Testis (tissue), 3 donors: ENCODE measurements around the gene RDX. TPM values are rescaled to one million over a fixed set of nuclear protein-coding genes. Genes with fewer than 3 reads are reported as not detected.
"Not testable (repeated sequence)": the region's sequence is repeated elsewhere in the genome, so short reads cannot be mapped to it uniquely, and the experiment has no call there.

ENCODE experiments used
- DNase-seq: peaks from one replicate; pipeline ENCODE4 v3.0.0-alpha.2; 2019
- H3K27ac ChIP-seq, 2 donors: fragments of 200-600 bp; sonication (generic); one replicate each; pipeline ENCODE4 v1.5.1; 2019
- H3K27me3 ChIP-seq: fragments of 200-600 bp; sonication (generic); one replicate; pipeline ENCODE4 v1.5.1; 2019
- H3K36me3 ChIP-seq: fragments of 200-600 bp; sonication (generic); one replicate; pipeline ENCODE4 v1.5.1; 2017; ENCODE audit warnings: low read depth; ENCODE audit errors: missing control alignments
- H3K4me1 ChIP-seq: fragments of 200-600 bp; sonication (generic); one replicate; pipeline ENCODE4 v1.5.1; 2019
- H3K4me3 ChIP-seq, 2 donors: fragments of 200-600 bp; sonication (generic); one replicate each; pipeline ENCODE4 v1.5.1; 2017 to 2019
- H3K9me3 ChIP-seq: fragments of 200-600 bp; sonication (generic); one replicate; pipeline ENCODE4 v1.5.1; 2017
- POLR2A ChIP-seq: fragments of 450-650 bp; IDR thresholded peaks from one replicate; pipeline ENCODE4 v1.6.1; 2017; ENCODE audit warnings: antibody characterized with exemption, mild to moderate bottlenecking, moderate library complexity
- WGBS, 2 donors: methylation state at CpG; one replicate each; pipeline ENCODE4 v1.1.5; 2018; 5-methylcytosine and 5-hydroxymethylcytosine counted together
- intact Hi-C: fragments of 100-400 bp; cut with DNase I; formaldehyde crosslinking; loops from one replicate; pipeline ENCODE4 v1.15.1; 2023; ENCODE audit warnings: low total_unique reads
- polyA plus RNA-seq: library from polyadenylated mRNA; stranded (reverse); fragments of 350-450 nt; fragmentation: Illumina TruSeq; extraction: RNeasy Lipid Tissue Mini Kit (QIAGEN cat#74804); gene quantifications from one replicate; pipeline ENCODE4 v1.2.3, GENCODE V29; 2014; ENCODE audit warnings: low read depth, low replicate concordance; ENCODE audit not compliant: insufficient read depth
- total RNA-seq, 2 donors: library from RNA; depleted of rRNA; stranded (reverse); fragments of >200 nt; gene quantifications; one replicate each; pipeline ENCODE4 v1.2.3, GENCODE V29; 2016
- TF ChIP-seq, protein P1 (sequence below), 3 experiments: fragments of 450-650 bp in 2 of 3; fragments of 200-600 bp in 1 of 3; sonication (generic) in 1 of 3; IDR thresholded peaks; one replicate each; pipeline ENCODE4 v1.5.1; 2016 to 2019; ENCODE audit warnings: antibody characterized with exemption in 3 of 3, mild to moderate bottlenecking in 2 of 3, moderate library complexity in 1 of 3

The RDX gene
- total and polyA plus RNA-seq, 3 donors from 2014 or later, result 39.8 to 170 (median 144) TPM

GRCh38 chr11:110217936-110218335 is 78.5 kb downstream of the RDX start:
- H3K4me3 ChIP-seq, result no peak overlapping the region
- no peaks in the 10 kb centered on the region for H3K36me3 ChIP-seq
- 73 to 79% methylated on average over 3 of the region's 3 CpGs for WGBS, 2 donors
- H3K27ac ChIP-seq, result no peak overlapping the region
- no peaks in the 10 kb centered on the region for H3K9me3 ChIP-seq
- H3K27me3 ChIP-seq, result no peaks in the 10 kb centered on the region
- intact Hi-C loops, result no loop called here
- DNase-seq, result no peak
- no peaks in the 10 kb centered on the region for H3K4me1 ChIP-seq
- TF ChIP-seq POLR2A, result no peak
- TF ChIP-seq, protein P1, sequence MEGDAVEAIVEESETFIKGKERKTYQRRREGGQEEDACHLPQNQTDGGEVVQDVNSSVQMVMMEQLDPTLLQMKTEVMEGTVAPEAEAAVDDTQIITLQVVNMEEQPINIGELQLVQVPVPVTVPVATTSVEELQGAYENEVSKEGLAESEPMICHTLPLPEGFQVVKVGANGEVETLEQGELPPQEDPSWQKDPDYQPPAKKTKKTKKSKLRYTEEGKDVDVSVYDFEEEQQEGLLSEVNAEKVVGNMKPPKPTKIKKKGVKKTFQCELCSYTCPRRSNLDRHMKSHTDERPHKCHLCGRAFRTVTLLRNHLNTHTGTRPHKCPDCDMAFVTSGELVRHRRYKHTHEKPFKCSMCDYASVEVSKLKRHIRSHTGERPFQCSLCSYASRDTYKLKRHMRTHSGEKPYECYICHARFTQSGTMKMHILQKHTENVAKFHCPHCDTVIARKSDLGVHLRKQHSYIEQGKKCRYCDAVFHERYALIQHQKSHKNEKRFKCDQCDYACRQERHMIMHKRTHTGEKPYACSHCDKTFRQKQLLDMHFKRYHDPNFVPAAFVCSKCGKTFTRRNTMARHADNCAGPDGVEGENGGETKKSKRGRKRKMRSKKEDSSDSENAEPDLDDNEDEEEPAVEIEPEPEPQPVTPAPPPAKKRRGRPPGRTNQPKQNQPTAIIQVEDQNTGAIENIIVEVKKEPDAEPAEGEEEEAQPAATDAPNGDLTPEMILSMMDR (IDR thresholded peaks at IDR 0.05), result no peak

GRCh38 chr11:110217223-110217877 is 79.1 kb downstream of the RDX start:
- no peak for DNase-seq
- no peak for TF ChIP-seq POLR2A
- TF ChIP-seq, protein P1 (IDR thresholded peaks at IDR 0.05), result no peak
- WGBS, 2 donors, result 78 to 86% methylated on average over 12 of the region's 12 CpGs
- intact Hi-C loops, result no loop called here
- Histone ChIP-seq H3K9me3 (no peaks in the 10 kb centered on the region), H3K27ac (no peak overlapping the region), H3K4me3 (no peak overlapping the region), H3K27me3 (no peaks in the 10 kb centered on the region), H3K36me3 (no peaks in the 10 kb centered on the region), H3K4me1 (no peaks in the 10 kb centered on the region)

GRCh38 chr11:110209313-110209694 is 87.1 kb downstream of the RDX start:
- H3K4me3 ChIP-seq, H3K27ac ChIP-seq, H3K9me3 ChIP-seq, H3K4me1 ChIP-seq, H3K27me3 ChIP-seq, DNase-seq, intact Hi-C loops, H3K36me3 ChIP-seq: not testable (repeated sequence)
- 57% methylated on average over 4 of the region's 14 CpGs; no CpG with 5 or more reads in 1 of the 2 donors for WGBS, 2 donors

DNA sequence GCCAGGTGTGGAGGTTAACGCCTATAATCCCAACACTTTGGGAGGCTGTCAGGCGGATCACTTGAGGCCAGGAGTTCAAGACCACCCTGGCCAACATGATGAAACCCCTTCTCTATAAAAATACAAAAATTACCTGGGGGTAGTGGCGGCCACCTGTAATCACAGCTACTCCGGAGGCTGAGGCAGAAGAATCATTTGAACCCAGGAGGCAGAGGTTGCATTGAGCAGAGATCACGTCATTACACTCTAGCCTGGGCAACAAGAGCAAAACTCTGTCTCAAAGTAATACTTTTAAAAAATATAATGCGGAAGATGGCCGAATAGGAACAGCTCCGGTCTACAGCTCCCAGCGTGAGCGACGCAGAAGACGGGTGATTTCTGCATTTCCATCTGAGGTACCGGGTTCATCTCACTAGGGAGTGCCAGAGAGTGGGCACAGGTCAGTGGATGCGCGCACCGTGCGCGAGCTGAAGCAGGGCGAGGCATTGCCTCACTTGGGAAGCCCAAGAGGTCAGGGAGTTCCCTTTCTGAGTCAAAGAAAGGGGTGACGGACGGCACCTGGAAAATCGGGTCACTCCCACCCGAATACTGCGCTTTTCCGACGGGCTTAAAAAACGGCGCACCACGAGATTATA is 87.6 kb downstream of the RDX start:
- H3K4me3 ChIP-seq, result not testable (repeated sequence)

GRCh38 chr11:110207123-110207522 is 89.3 kb downstream of the RDX start:
- Histone ChIP-seq H3K4me1 (no peaks in the 10 kb centered on the region), H3K36me3 (no peaks in the 10 kb centered on the region), H3K4me3 (no peak overlapping the region), H3K27me3 (no peaks in the 10 kb centered on the region), H3K9me3 (no peaks in the 10 kb centered on the region), H3K27ac (no peak overlapping the region)
- DNase-seq, result no peak
- TF ChIP-seq, protein P1 (IDR thresholded peaks at IDR 0.05), result no peak
- TF ChIP-seq POLR2A, result no peak
- intact Hi-C loops, result no loop called here
- WGBS, 2 donors, result 68 to 79% methylated on average over 6 of the region's 6 CpGs

More for the DNA sequence above, 87.6 kb downstream of the RDX start:
- intact Hi-C loops, H3K4me1 ChIP-seq, H3K9me3 ChIP-seq, H3K36me3 ChIP-seq, DNase-seq, H3K27me3 ChIP-seq, H3K27ac ChIP-seq: not testable (repeated sequence)
- WGBS, 2 donors, result 75 to 78% methylated on average over 13 to 29 of the region's 29 CpGs

DNA sequence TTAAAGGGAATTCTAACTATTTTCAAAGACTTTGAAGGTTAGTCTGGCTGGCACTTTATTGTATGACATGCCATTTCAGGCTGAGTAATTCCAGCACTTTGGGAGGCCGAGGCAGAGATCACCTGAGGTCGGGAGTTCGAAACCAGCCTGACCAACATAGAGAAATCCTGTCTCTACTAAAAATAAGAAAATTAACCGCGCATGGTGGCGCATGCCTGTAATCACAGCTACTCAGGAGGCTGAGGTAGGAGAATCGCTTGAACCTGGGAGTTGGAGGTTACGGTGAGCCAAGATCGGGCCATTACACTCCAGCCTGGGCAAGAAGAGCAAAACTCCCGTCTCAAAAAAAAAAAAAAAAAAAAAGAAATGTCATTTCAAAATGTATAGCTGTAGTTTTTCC is 95.6 kb downstream of the RDX start:
- Histone ChIP-seq H3K4me3 (no peak overlapping the region), H3K27ac (no peak overlapping the region), H3K4me1 (no peaks in the 10 kb centered on the region), H3K9me3 (no peaks in the 10 kb centered on the region), H3K36me3 (no peaks in the 10 kb centered on the region), H3K27me3 (no peaks in the 10 kb centered on the region)
- DNase-seq, result no peak
- 87 to 91% methylated on average over 10 of the region's 10 CpGs for WGBS, 2 donors
- TF ChIP-seq POLR2A, result no peak
- TF ChIP-seq, protein P1 (IDR thresholded peaks at IDR 0.05), result no peak
- intact Hi-C loops, result loop anchor here (5.0 kb wide), 1 partner anchor 171 kb away; no protein-coding TSS in a partner anchor
